Muscle layer of duodenum (tissue), 2 donors: ENCODE measurements around the gene ARHGAP27.
"Not testable (repeated sequence)": the region's sequence is repeated elsewhere in the genome, so short reads cannot be mapped to it uniquely, and the experiment has no call there.

Experiments
- H3K27ac ChIP-seq: one replicate; pipeline ENCODE4 v1.7.0; 2013; ENCODE audit warnings: mild to moderate bottlenecking, low read length
- H3K27me3 ChIP-seq: one replicate; pipeline ENCODE4 v1.7.0; 2013; ENCODE audit warnings: low read depth, mild to moderate bottlenecking, control low read depth, low read length
- H3K36me3 ChIP-seq, 2 donors: one replicate each; pipeline ENCODE4 v1.7.0; 2013; ENCODE audit warnings: low read length in 2 of 2, control low read depth in 1 of 2, mild to moderate bottlenecking in 1 of 2; ENCODE audit not compliant: insufficient read depth in 2 of 2, control insufficient read depth in 1 of 2
- H3K4me1 ChIP-seq, 2 donors: one replicate each; pipeline ENCODE4 v1.7.0; 2013; ENCODE audit warnings: low read length in 2 of 2, mild to moderate bottlenecking in 2 of 2, control low read depth in 1 of 2, moderate library complexity in 1 of 2; ENCODE audit not compliant: insufficient read depth in 2 of 2, control insufficient read depth in 1 of 2
- H3K4me3 ChIP-seq, 2 donors: one replicate each; pipeline ENCODE4 v1.7.0; 2013; ENCODE audit warnings: low read length in 2 of 2, low read depth in 1 of 2, mild to moderate bottlenecking in 1 of 2
- H3K9me3 ChIP-seq, 2 donors: one replicate each; pipeline ENCODE4 v1.7.0; 2013; ENCODE audit warnings: low read length in 2 of 2, control low read depth in 1 of 2, mild to moderate bottlenecking in 1 of 2; ENCODE audit not compliant: control insufficient read depth in 1 of 2
- donor health status: healthy.

Gene ARHGAP27

GRCh38 chr17:45432405-45433158 is at the start of gene ARHGAP27:
ARHGAP27 (minus strand) TSS chr17:45432870; CDS start chr17:45430279, 2,591 bp downstream.
- Histone ChIP-seq H3K9me3 (no peaks in the 10 kb centered on the region), H3K4me3 (peak within 1 kb of the TSS; percentile 50 to 66), H3K4me1 (peaks cover 0 to 42% of the 10 kb centered on the region in 2 donors), H3K27ac (no peak within 1 kb of the TSS), H3K27me3 (peaks cover 13% of the 10 kb centered on the region), H3K36me3 (peaks cover 15 to 23% of the 10 kb centered on the region in 2 donors)

DNA sequence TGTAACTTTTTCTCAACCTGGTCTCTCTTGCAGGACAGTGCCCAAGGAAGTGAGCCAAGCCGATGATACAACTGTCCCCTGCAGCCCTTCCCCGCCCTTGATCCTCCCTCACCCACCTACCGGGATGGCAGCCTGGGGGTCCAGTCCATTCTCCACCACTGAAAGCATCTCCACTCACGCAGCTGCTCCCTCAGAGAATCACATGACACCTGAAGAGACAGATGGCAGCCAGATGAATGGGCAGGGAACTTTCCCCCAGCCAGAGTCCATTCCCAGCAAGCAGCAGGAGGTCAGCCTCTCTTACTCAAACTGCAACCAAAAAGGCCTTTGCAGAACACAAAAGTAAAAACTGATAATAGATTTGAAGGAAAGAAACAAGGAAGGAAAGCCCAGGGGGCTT is 49.6 kb upstream of the ARHGAP27 start:
- not testable (repeated sequence) for H3K36me3 ChIP-seq, H3K27me3 ChIP-seq, H3K27ac ChIP-seq, H3K4me3 ChIP-seq, H3K4me1 ChIP-seq, H3K9me3 ChIP-seq

DNA sequence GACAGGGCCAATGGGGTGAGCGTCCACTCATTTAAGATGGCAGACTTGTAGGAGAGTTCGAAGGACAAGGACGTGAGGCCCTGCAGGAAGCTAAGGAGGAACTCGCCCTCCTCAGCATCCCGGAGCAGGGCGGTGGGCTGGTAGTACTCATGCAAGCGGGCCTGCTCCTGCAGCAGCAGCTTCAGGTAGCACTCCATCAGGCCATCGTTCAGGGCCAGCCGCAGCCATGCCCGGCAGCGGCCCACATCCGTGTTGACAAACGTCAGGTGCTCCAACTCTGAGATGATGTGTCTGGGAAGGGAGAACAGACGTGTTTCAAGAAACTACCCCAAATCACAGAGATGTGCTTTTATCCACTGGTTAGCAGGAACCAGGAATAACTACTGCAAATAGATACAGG is 42.8 kb upstream of the ARHGAP27 start:
- peaks cover 4 to 33% of the 10 kb centered on the region in 2 donors for H3K36me3 ChIP-seq

GRCh38 chr17:45472249-45472648 is 39.6 kb upstream of the ARHGAP27 start:
- H3K9me3 ChIP-seq, H3K27ac ChIP-seq, H3K27me3 ChIP-seq, H3K4me3 ChIP-seq, H3K4me1 ChIP-seq: not testable (repeated sequence)
- peaks cover 4 to 30% of the 10 kb centered on the region in 2 donors for H3K36me3 ChIP-seq

More for the DNA sequence above, 42.8 kb upstream of the ARHGAP27 start:
- not testable (repeated sequence) for H3K9me3 ChIP-seq, H3K27ac ChIP-seq, H3K4me1 ChIP-seq, H3K27me3 ChIP-seq, H3K4me3 ChIP-seq

- H3K36me3 ChIP-seq: peaks cover 0 to 14% of the 10 kb centered on the region in 2 donors
- H3K9me3 ChIP-seq, H3K27ac ChIP-seq, H3K27me3 ChIP-seq, H3K4me1 ChIP-seq, H3K4me3 ChIP-seq: not testable (repeated sequence)
Measured at GRCh38 chr17:45469204-45469563, 36.5 kb upstream of the ARHGAP27 start.

- H3K4me3 ChIP-seq: not testable (repeated sequence)
- peaks cover 0 to 14% of the 10 kb centered on the region in 2 donors for H3K36me3 ChIP-seq
Measured at GRCh38 chr17:45468293-45469203, 35.9 kb upstream of the ARHGAP27 start.

GRCh38 chr17:45461524-45462327 is 29.1 kb upstream of the ARHGAP27 start:
- H3K27me3 ChIP-seq, H3K27ac ChIP-seq, H3K36me3 ChIP-seq, H3K9me3 ChIP-seq, H3K4me1 ChIP-seq, H3K4me3 ChIP-seq: not testable (repeated sequence)

More at GRCh38 chr17:45468293-45469203, 35.9 kb upstream of the ARHGAP27 start:
- H3K9me3 ChIP-seq, H3K27me3 ChIP-seq, H3K4me1 ChIP-seq, H3K27ac ChIP-seq: not testable (repeated sequence)

GRCh38 chr17:45460422-45460821 is 27.8 kb upstream of the ARHGAP27 start:
- H3K27ac ChIP-seq, H3K4me3 ChIP-seq: not testable (repeated sequence)

GRCh38 chr17:45454341-45454740 is 21.7 kb upstream of the ARHGAP27 start:
- peaks cover 0 to 25% of the 10 kb centered on the region in 2 donors for H3K36me3 ChIP-seq
- not testable (repeated sequence) for H3K27ac ChIP-seq, H3K9me3 ChIP-seq

More at GRCh38 chr17:45460422-45460821, 27.8 kb upstream of the ARHGAP27 start:
- H3K9me3 ChIP-seq, H3K27me3 ChIP-seq, H3K36me3 ChIP-seq, H3K4me1 ChIP-seq: not testable (repeated sequence)

DNA sequence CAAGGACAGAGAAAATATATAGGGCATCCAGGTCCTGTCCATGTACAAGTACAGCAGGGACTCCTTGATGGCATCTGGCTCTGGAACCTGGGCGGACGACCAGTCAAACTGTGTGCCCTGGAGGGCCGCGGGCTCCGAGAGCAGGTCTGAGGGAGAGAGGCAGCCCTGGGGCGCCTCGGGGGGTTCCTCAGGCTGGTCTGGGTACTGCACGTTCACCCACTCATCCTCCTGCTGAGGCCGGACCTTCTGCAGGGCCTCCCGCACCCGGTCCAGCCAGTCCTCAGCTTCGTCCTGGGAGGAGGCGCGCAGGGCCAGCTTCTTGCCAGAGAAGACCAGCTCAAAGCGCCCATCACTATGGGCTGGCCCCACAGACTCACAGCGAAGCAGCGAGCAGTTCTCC is 21.1 kb upstream of the ARHGAP27 start:
- not testable (repeated sequence) for H3K9me3 ChIP-seq, H3K4me3 ChIP-seq, H3K4me1 ChIP-seq, H3K27ac ChIP-seq, H3K27me3 ChIP-seq
- H3K36me3 ChIP-seq: peaks cover 0 to 28% of the 10 kb centered on the region in 2 donors

More at GRCh38 chr17:45454341-45454740, 21.7 kb upstream of the ARHGAP27 start:
- not testable (repeated sequence) for H3K27me3 ChIP-seq, H3K4me3 ChIP-seq, H3K4me1 ChIP-seq

GRCh38 chr17:45453225-45453534 is 20.5 kb upstream of the ARHGAP27 start:
- not testable (repeated sequence) for H3K27me3 ChIP-seq, H3K4me3 ChIP-seq, H3K27ac ChIP-seq, H3K9me3 ChIP-seq, H3K4me1 ChIP-seq
- H3K36me3 ChIP-seq: peaks cover 0 to 28% of the 10 kb centered on the region in 2 donors
